HL-60 (cell line): ENCODE results near the gene TTC34.

Source experiments
- CTCF ChIP-seq: IDR thresholded peaks from one replicate; pipeline ENCODE4 v1.5.1; 2011; ENCODE audit warnings: low read length, control low read depth, inconsistent platforms; ENCODE audit not compliant: insufficient read depth
- POLR2AphosphoS5 ChIP-seq: IDR thresholded peaks from 2 replicates; pipeline ENCODE4 v1.6.1; 2012; ENCODE audit warnings: low read depth
- REST ChIP-seq: IDR thresholded peaks from 2 replicates; pipeline ENCODE4 v1.6.1; 2012; ENCODE audit warnings: low read depth; ENCODE audit not compliant: insufficient replicate concordance

DNA sequence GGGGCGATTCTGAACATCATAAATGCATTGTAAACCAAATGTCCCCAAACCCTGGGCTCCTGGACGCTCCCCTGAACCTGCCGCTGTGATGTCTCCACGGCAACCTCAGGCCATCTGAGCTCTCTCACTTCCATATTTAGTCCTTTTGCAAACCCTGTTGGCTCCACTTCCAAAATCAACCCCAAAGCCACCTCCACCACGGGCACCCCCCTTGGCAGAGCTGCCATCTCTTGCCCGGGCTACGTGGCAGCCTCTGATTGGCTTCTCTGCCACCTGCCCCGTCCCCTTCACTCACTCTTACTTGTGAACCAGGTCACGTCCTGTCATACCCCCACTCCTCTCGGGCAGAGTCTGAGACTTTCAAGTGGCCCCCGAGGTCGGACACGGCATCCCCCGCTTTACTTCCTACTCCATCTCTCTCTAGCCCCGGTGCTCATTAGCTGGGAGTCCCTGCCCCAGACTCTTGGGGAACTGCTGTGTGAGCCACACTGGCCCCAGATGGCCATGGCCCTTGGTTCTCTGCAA lies 199.1 kb downstream of the TTC34 start:
- no peak for TF ChIP-seq CTCF
- TF ChIP-seq POLR2AphosphoS5, result no peak
- TF ChIP-seq REST, result no peak
